ENCODE data around the gene POMC. TPM values are rescaled to one million over a fixed set of nuclear protein-coding genes. Genes with fewer than 3 reads are reported as not detected.

POMC gene
- total RNA-seq, 4 donors from 2014 or later: 6.3 to 11.8 (median 9.2) TPM

DNA sequence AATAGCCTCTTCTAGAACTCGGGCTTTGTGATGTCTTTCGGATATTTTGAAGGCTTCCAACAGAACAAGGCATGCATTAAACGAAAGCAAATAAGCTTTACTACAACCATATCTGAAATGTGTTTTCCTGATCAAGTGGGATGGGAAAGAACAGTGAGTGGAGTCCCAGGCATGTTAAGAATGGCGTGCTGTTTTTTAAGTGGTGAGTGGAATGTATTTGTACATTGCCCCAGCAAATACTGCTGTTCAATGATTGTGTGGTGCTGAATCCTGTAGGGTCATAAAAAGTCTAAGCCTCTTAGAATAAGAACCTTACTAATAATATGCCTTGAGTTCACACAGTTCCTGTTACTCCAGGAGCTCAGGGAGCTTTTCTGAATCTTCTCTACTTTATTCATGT is 52.5 kb downstream of the POMC start:
- intact Hi-C loops (cut with DNase I): no loop called here
- H3K4me1 ChIP-seq: no peaks in the 10 kb centered on the region

GRCh38 chr2:25115249-25115883 is 53.0 kb downstream of the POMC start:
- H3K36me3 ChIP-seq: no peaks in the 10 kb centered on the region
- no peak overlapping the region for H3K27ac ChIP-seq
- intact Hi-C loops (cut with DNase I): no loop called here
- H3K4me3 ChIP-seq (replicated peaks in 1 of 3): no peak overlapping the region
- 95% methylated on average over 9 of the region's 9 CpGs for WGBS, 2 donors
- TF ChIP-seq CTCF (IDR thresholded peaks at IDR 0.05): no peak
- TF ChIP-seq POLR2A (IDR thresholded peaks at IDR 0.05): no peak
- DNase-seq: no peak
- H3K27me3 ChIP-seq: no peaks in the 10 kb centered on the region
- no peaks in the 10 kb centered on the region for H3K9me3 ChIP-seq
- H3K4me1 ChIP-seq: no peaks in the 10 kb centered on the region

More for the DNA sequence above, 52.5 kb downstream of the POMC start:
- H3K4me3 ChIP-seq (replicated peaks in 1 of 3): no peak overlapping the region
- H3K36me3 ChIP-seq: no peaks in the 10 kb centered on the region
- no peaks in the 10 kb centered on the region for H3K27me3 ChIP-seq
- TF ChIP-seq CTCF (IDR thresholded peaks at IDR 0.05): no peak
- TF ChIP-seq POLR2A (IDR thresholded peaks at IDR 0.05): no peak
- H3K9me3 ChIP-seq: no peaks in the 10 kb centered on the region
- no peak overlapping the region for H3K27ac ChIP-seq
- no peak for DNase-seq
- WGBS, 2 donors: 90 to 94% methylated on average over 4 of the region's 4 CpGs

DNA sequence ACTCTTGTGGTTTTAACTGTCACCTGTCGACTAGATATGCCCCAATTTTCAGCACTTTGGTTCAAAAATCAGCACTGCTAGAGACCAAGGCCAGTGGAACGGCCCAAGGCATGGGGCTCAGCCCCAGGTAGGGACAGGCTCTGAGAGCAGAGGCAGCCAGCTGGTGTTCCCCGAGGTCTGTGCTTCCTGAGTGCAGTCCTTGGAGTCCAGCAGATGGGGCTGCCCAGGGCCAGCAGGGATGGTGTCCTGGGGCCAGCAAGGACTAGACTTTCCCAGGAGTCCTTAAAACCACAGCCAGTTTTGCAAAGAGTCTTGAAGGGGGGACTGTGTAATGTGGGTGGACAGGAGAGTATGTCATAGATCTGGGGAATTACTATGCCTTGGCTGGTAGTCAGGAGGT is 56.3 kb downstream of the POMC start:
- Histone ChIP-seq H3K36me3 (no peaks in the 10 kb centered on the region), H3K4me3 (replicated peaks in 1 of 3) (no peak overlapping the region), H3K27me3 (no peaks in the 10 kb centered on the region), H3K4me1 (no peaks in the 10 kb centered on the region), H3K27ac (no peak overlapping the region), H3K9me3 (no peaks in the 10 kb centered on the region)
- TF ChIP-seq POLR2A (IDR thresholded peaks at IDR 0.05) (no peak), CTCF (IDR thresholded peaks at IDR 0.05) (no peak)
- intact Hi-C loops (cut with DNase I): no loop called here
- no peak for DNase-seq
- WGBS, 2 donors: 84% methylated on average over 3 of the region's 3 CpGs

Other genes starting within 250 kb of the POMC start
- 10 to 100 TPM; 17.5 to 38.7 (median 29.2) TPM for gene ADCY3, start 248.3 kb downstream of the POMC start, total RNA-seq
- 10 to 100 TPM in 3 of 4 donors, 1 to 10 TPM in 1; 7.7 to 16.1 (median 15.7) TPM for gene DNAJC27, start 196.6 kb downstream of the POMC start, total RNA-seq
- 10 to 100 TPM; 17.3 to 21.5 (median 20.0) TPM for gene EFR3B, start 126.5 kb downstream of the POMC start, total RNA-seq
- 10 to 100 TPM; 17.3 to 40.9 (median 18.8) TPM for gene DNMT3A, start 173.3 kb upstream of the POMC start, total RNA-seq